GM21528 (cell line): ENCODE data around the gene MAS1.
A peak's percentile ranks its signal among the peaks of the same experiment; 100 is the strongest.
"Not testable (repeated sequence)": the region's sequence is repeated elsewhere in the genome, so short reads cannot be mapped to it uniquely, and the experiment has no call there.

Experiments used
- ATAC-seq: cut with Tn5 transposase; IDR thresholded peaks from one replicate; pipeline ENCODE4 v1.9.1; 2021; ENCODE audit warnings: mild to moderate bottlenecking, moderate library complexity; ENCODE audit not compliant: unreplicated experiment, low FRiP score

The MAS1 gene

DNA sequence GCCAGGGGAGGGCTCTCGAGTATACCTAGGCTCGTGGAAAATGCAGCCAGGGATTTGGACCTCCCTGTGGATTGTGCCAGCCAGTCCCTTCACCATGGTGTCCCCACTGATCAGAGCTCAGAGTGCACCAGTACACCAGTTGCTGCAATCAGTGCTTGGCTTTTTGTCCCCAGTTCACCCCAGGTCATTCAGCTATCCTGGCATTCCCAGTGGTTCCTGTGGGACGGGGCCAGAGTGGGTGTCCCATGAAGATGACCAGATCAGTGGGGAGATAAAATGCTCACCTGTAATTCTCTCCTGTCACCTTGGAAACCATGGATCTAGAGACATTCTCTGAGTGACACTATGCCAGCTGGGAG is 23.8 kb downstream of the MAS1 start:
- ATAC-seq, result no peak

DNA sequence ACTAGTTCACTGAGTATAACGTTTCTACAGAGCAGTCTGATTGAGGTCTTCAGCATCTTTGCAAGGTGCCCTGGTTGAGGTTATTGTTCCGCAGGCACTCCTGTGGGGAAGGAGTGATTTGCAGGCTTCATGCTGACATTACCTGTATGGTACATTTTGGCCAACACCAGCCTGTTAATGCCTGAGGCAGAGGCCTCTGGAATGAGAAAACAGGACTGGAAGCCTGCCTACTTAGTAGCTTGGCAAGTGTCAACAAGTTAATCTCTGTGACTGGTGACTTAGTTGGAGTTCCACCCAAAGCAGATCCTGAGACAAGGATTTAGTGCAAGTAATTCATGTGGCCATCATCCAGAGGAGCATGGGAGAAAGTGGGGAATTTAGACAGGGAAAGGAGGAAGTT is 24.6 kb downstream of the MAS1 start:
- ATAC-seq, result no peak

DNA sequence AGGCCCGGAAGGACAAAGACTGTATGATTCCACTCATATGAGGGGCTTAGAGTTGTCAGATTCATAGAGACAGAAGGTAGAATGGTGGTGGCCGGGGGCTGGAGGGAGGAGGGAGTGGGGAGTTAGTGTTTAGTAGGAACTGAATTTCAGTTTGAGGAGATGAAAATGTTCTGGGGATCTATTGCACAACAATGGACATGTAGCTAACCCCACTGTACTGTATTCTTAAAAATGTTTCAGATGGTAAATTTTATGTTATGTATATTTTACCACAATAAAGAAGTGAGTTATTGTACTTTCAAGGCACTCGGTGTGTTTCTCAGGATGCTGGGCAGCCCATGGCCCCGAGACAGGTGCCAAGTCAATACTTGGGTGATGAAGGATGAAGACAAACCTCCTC is 25.4 kb downstream of the MAS1 start:
- ATAC-seq, result no peak

DNA sequence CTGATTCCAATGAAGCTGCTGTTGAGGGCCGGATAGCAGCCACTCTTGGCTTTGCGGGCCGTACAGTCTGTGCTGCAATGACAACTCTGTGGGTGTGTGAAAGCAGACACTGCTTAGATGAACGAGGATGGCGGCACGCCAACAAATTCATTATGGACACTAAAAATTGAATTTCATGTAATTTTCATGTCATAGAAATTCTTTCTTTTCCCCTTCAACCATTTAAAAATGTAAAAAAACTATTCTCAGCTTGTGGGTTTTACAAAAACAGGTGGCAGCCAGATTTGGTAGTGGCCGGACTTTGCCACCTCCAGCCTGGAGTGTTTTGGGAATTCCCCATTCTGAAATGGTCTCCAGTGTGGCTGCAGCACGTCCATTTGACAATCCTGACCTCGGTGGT is 26.0 kb downstream of the MAS1 start:
- no peak for ATAC-seq

DNA sequence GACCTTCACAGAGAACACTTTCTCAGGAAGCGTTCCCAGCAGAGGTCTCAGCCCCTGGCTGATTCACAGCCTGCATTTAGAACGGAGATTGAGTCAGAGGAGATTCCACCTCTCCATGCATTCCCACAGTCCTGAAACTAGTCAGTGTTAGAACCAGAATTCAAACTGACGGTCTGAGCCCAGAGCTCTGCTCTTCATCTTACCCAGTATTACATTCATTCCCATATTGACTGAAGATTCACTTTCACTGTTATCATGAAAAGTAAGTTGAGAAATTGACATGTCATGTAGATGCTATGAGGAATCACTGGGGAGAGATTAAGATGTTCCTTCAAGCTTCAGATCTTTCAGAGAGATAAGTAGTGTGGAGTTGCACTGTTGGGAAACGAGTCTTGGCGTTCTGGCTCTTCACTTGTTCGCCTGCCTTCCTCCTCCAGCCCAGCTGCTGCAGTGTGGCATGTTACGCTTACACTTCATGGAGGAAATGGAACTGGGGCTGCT is 28.3 kb downstream of the MAS1 start:
- ATAC-seq, result no peak

DNA sequence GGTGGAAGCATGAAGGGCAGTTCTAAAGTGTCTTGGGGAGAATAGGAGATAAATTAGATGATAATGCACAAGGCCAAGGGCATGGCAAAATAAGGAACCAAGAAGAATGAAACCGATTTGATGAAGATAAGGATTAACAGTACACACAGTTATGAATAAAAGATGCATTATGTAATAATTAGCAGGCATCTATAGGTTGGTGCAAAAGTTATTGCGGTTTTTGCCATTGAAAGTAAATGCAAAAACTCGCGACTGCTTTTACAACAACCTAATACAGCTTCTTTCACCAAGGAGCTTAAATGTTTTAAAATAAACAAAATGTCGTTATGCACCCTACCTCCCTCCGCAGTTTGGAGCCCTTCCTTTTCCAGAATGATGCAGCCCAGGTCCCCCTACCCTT is 29.0 kb downstream of the MAS1 start:
- ATAC-seq, result no peak

DNA sequence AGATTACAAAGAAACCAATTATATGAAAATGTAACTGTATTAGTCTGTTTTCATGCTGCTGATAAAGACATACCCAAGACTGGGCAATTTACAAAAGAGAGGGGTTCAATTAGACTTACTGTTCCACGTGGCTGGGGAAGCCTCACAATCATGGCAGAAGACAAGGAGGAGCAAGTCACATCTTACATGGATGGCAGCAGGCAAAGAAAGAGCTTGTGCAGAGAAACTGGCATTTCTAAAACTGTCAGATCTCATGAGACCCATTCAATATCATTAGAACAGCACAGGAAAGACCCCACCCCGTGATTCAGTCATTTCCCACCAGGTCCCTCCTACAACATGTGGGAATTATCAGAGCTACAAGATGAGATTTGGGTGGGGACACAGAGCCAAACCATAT is 33.4 kb downstream of the MAS1 start:
- not testable (repeated sequence) for ATAC-seq

DNA sequence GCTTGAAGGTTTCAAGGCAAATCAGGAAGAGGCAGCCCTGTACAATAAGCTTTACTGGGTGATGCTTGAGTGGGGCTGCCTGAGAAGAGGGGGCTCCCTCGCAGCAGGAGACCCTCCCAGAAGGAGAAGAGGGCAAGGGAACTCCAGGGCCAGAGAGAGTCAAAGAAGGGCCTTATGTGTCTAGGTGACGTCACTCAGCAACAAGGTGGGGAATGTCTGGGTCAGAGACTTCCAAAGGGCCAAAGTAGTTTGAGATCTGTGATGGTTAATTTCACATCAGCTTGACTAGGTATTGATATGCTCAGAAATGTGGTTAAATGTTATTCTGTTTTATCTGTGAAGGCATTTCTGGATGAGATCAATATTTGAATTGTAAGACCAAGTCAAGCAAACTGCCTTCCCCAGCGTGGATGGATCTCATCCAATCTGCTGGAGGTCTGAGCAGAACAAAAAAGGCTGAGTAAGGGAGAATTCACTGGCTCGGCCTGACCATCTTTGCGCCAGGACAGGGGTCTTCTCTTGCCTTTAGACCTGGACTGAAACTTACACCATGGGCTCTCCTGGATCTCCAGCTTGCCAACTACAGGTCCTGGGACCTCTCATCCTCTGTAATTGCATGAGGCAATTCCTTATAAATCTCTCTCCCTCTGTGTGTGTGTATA is 35.9 kb downstream of the MAS1 start:
- no peak for ATAC-seq

DNA sequence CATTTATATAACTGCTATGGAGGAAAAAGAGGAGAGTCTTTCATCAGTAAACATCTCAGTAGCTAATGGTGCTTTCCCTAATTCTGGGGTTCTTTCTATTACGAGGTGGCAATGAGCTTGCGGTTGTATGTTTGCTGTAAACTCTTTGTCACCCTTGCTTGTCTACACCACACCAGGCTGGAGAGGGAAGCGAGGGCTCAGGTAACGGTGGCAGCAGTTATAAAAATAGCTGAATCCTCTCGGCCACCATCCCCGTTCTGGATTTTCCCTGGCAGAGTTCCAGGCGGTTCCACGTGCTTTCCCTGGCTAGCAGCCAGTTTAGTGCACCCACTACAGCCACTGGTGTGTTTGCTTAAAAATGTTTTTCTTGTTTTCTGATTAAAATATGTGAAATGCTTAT is 39.0 kb downstream of the MAS1 start:
- no peak for ATAC-seq

DNA sequence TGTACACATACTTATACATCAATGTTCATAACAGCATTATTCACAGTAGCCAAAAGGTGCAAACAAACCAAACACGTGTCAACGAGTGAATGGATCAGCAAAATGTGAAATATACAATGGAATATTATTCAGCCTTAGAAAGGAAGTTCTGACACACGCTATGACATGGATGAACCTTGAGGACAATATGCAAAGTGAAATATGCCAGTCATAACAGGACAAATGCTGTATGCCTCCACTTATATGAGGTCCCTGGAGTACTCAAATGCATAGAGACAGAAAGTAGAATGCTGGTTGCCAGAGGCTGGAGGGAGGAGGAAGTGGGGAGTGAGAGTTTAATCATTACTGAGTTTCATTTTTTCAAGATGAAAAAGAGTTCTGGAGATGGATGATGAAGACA is 40.3 kb downstream of the MAS1 start:
- ATAC-seq, result peak; percentile 94

DNA sequence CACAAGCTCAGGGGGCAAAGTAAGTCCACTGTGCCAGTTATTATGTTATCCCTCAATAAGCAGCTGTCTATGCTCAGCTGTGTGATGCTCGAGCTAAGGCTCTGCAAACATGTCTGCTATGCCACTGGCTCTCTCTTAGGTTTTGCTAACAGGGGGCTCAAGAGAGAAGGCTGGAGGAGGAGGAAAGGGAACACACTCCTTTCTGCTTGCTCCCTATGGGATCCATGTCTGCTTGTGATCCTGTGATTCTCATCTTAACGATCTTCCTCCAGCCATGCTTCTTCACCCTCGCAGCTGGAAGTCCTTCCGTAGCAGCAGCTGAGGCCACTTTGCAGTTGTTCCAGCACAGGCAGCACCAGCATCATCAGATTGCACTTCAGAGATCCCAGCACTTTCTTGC is 41.1 kb downstream of the MAS1 start:
- peak; percentile 8 for ATAC-seq

DNA sequence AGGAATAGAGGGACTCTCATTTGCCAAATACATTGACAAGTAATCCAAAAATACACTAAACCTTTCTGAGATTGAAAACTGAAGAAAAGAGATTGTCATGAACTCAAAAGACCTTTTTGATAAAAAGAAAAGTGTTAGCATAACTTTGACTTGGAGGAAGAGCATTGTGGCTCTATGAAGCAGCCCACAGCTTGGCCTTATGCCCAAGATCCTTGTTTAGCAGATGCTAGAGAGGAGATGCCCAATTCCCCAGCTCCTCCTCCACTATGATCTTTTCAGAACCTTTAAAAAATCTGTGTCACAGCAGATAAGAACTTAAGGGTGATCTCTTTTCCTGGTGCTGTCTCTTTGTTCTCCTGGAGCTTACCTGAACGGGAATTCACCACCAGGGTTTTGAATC is 42.3 kb downstream of the MAS1 start:
- no peak for ATAC-seq

DNA sequence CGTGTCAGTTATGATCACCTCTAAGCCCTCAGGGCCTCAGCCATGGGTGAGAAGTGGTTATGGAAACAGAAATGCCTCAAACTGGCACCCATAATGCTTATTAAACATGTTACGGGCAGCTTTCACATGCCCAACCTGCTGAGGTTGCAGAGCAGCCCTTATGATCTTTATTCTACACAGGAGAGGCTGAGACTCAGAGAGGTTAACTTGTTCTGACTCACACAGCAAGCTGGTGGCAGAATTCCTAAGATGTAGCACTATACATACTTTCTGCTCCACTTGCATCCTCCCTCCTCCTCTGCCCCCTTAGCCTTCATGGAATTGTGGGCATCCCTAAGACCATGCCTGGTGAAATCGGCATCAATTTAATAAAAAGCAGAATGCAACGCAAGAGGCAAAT is 43.4 kb downstream of the MAS1 start:
- ATAC-seq, result no peak

DNA sequence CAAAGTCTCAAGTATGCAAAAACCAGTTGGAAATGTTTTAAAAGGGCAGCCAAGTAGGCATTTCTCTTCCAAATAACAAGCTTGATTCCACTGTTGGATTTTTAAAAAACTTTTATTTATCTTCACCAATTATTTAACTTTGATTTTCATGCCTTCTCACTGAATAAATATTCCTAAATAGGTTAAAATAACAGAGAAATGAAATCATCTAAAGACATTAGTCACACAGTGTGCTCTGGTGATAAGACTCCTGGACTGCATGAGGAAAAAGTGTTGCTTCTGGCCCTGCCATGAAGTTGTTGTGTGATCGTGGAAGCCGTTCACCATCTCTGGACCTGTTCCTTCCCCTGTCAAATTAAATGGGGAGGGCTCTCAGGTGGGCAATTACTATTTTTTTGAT is 44.3 kb downstream of the MAS1 start:
- ATAC-seq, result no peak

DNA sequence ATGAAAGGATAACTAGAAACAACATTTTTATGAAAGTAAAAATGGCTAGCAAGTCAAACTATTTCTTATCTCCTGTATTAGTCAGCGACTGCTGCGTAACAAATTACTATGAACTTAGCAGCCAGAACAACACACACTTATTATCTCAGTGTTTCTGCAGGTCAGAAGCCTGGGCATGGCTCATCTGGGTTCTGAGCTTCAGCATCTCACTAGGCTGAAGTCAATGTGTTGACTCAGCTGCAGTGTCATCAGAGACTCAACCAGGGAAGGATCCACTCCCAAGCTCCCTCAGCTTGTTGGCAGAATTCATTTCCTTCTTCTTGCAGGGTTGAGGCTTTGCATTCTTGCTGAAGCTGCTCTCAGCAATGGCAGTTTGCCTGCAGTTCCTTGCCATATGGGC is 44.8 kb downstream of the MAS1 start:
- ATAC-seq, result no peak

DNA sequence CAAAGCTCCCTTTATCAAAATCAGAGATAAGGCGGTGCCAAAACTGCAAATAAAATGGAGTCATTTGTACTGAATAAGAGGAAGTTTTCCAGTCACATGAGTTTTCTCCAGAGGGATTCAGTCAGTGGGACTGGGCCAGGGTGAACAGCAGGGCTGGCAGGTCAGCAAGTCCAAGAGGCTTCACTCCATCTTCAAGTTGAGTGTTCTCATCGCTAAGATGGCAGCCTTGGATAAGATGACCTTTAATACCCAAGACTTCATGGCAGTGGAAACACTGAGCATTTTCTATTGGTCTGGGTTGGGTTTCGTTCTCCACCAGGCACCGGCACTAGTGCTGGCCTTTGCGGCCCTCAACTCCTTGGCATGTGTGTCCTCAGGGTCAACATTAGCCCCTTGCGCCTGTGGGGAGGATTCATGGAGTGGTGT is 48.8 kb downstream of the MAS1 start:
- no peak for ATAC-seq
